OCI-LY7 (cell line): ENCODE data around the gene VPS26B. TPM values are rescaled to one million over a fixed set of nuclear protein-coding genes. Genes with fewer than 3 reads are reported as not detected.
A peak's percentile ranks its signal among the peaks of the same experiment; 100 is the strongest.

Source experiments
- BruUV-seq: library from RNA; stranded (reverse); fragments of 400-500 nt; replicated peaks from 2 replicates; lab custom pipeline; 2021; lab: Mats Ljungman, UMichigan
- CTCF ChIA-PET: fragments of 300-600 bp; sonication (Branson Sonifier 250); formaldehyde crosslinking; loops from one replicate; lab custom pipeline; 2022; ENCODE audit warnings: antibody characterized with exemption; ENCODE audit not compliant: unreplicated experiment; lab: Charles Lee
- POLR2A ChIA-PET: fragments of 300-600 bp; sonication (Branson Sonifier 250); formaldehyde crosslinking; loops from one replicate; lab custom pipeline; 2022; ENCODE audit warnings: antibody characterized with exemption; lab: Charles Lee
- DNase-seq: peaks from one replicate; pipeline ENCODE4 v3.0.0-alpha.2; 2015; ENCODE audit warnings: low spot score
- H2AFZ ChIP-seq: fragments of 200-600 bp; sonication (generic), shearing (Covaris generic); 2 replicates; pipeline ENCODE4 v1.6.1; 2014; ENCODE audit warnings: mild to moderate bottlenecking, antibody characterized with exemption, low read length, moderate library complexity
- H3K27ac ChIP-seq: fragments of 200-600 bp; sonication (generic); 2 replicates; pipeline ENCODE4 v1.5.1; 2014; ENCODE audit warnings: mixed run types, low read depth, mild to moderate bottlenecking, moderate library complexity, low read length, inconsistent platforms; ENCODE audit not compliant: poor library complexity, severe bottlenecking
- H3K36me3 ChIP-seq: fragments of 200-600 bp; sonication (generic); 2 replicates; pipeline ENCODE4 v1.6.1; 2014; ENCODE audit warnings: mild to moderate bottlenecking, antibody characterized with exemption, low read length, moderate library complexity, mixed read lengths; ENCODE audit not compliant: insufficient read depth
- H3K4me1 ChIP-seq: fragments of 200-600 bp; sonication (generic); 2 replicates; pipeline ENCODE4 v1.5.1; 2014; ENCODE audit warnings: mild to moderate bottlenecking, low read length; ENCODE audit not compliant: insufficient read depth, poor library complexity, severe bottlenecking
- H3K4me2 ChIP-seq: fragments of 200-600 bp; sonication (generic); 2 replicates; pipeline ENCODE4 v1.6.1; 2014; ENCODE audit warnings: mild to moderate bottlenecking, low read length
- H3K4me3 ChIP-seq: fragments of 200-600 bp; sonication (generic); 2 replicates; pipeline ENCODE4 v1.5.1; 2014; ENCODE audit warnings: mild to moderate bottlenecking, low read depth, low read length; ENCODE audit not compliant: poor library complexity, severe bottlenecking
- H3K79me2 ChIP-seq: fragments of 200-600 bp; sonication (generic); 2 replicates; pipeline ENCODE4 v1.6.1; 2016; ENCODE audit warnings: low read depth, mild to moderate bottlenecking, low read length, moderate library complexity, mixed read lengths; ENCODE audit not compliant: insufficient read depth
- H3K9me2 ChIP-seq: fragments of 200-600 bp; sonication (generic); 2 replicates; pipeline ENCODE4 v1.6.1; 2016; ENCODE audit warnings: mild to moderate bottlenecking, low read length, mixed read lengths; ENCODE audit not compliant: insufficient read depth
- H3K9me3 ChIP-seq: fragments of 200-600 bp; sonication (generic); 2 replicates; pipeline ENCODE4 v1.6.1; 2014; ENCODE audit warnings: mild to moderate bottlenecking, mixed run types, low read length, mixed read lengths
- H4K20me1 ChIP-seq: fragments of 200-600 bp; sonication (generic); 2 replicates; pipeline ENCODE4 v1.6.1; 2014; ENCODE audit warnings: mild to moderate bottlenecking, antibody characterized with exemption, low read length, moderate library complexity, mixed read lengths; ENCODE audit not compliant: insufficient read depth
- EZH2phosphoT487 ChIP-seq: fragments of 200-600 bp; sonication (generic); IDR thresholded peaks from 2 replicates; pipeline ENCODE4 v1.6.1; 2018; ENCODE audit warnings: low read depth, borderline replicate concordance, mild to moderate bottlenecking, mixed run types, antibody characterized with exemption, low read length, moderate library complexity, mixed read lengths
- intact Hi-C: fragments of 100-400 bp; cut with micrococcal nuclease; formaldehyde crosslinking; loops from one replicate; pipeline ENCODE4 v1.10.0; 2022; ENCODE audit not compliant: unreplicated experiment
- total RNA-seq, 2 experiments: library from RNA; depleted of rRNA in 1 of 2; stranded (reverse); fragments of >200 nt in 1 of 2; shearing (Covaris generic) in 1 of 2; gene quantifications; 2 replicates each; pipeline ENCODE4 v1.2.3, GENCODE V29; 2014 to 2022
- TF ChIP-seq, protein P1 (sequence below): fragments of 200-600 bp; sonication (generic); conservative IDR thresholded peaks from 2 replicates; pipeline ENCODE4 v1.5.1; 2014; ENCODE audit warnings: mild to moderate bottlenecking, antibody characterized with exemption, low read length, moderate library complexity, mixed read lengths

VPS26B gene
- total RNA-seq, 2 experiments from 2014 or later = 24.9 to 25.1 TPM

DNA sequence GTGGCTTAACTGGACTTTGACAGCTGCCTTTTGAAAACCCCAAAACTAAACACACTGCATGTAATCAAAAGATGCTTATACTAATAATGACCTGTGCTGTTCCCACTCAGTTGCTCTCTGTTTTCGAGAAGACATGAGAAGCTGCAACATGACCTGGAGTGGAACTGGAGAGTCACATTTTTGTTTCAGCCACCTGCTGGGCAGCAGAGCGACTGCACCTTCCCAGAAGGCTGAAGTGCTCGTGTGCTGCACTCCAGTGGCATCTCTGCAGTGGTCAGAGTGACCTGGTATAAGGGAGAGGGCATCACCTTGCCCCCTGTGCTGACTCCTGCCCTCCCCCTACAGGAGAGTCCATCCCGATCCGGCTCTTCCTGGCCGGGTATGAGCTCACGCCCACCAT lies 20.1 kb downstream of the VPS26B start:
- POLR2A ChIA-PET = interaction anchor here (0.6 to 0.9 kb wide), 3 partner anchors 11 to 33 kb away, joined by 3 read pairs; no protein-coding TSS in a partner anchor

DNA sequence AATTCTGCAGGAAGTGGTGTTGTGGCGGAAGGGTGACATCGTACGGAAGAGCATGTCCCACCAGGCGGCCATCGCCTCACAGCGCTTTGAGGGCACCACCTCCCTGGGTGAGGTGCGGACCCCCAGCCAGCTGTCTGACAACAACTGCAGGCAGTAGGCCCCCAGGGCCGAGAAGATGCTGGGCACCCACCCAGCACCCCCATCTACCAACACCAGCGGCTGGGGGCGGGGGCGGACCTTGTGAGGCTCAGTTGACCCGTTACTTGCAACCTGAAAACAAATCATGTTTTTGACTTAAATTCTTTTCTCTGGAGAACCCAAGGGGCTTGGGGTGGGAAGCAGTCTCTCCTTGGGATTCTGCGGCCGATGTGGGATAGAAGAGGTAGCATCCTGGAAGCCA lies 21.0 kb downstream of the VPS26B start:
- intact Hi-C loops = no loop called here
- Histone ChIP-seq H3K4me3 (no peak overlapping the region), H3K27ac (no peak overlapping the region), H2AFZ (no peak overlapping the region), H3K9me2 (no peaks in the 10 kb centered on the region), H3K4me1 (no peaks in the 10 kb centered on the region), H3K36me3 (peaks cover 65% of the 10 kb centered on the region), H3K79me2 (no peaks in the 10 kb centered on the region), H3K9me3 (no peaks in the 10 kb centered on the region), H3K4me2 (no peak overlapping the region), H4K20me1 (no peaks in the 10 kb centered on the region)
- ChIA-PET POLR2A (no interaction called here), CTCF (no interaction called here)
- TF ChIP-seq, protein P1, sequence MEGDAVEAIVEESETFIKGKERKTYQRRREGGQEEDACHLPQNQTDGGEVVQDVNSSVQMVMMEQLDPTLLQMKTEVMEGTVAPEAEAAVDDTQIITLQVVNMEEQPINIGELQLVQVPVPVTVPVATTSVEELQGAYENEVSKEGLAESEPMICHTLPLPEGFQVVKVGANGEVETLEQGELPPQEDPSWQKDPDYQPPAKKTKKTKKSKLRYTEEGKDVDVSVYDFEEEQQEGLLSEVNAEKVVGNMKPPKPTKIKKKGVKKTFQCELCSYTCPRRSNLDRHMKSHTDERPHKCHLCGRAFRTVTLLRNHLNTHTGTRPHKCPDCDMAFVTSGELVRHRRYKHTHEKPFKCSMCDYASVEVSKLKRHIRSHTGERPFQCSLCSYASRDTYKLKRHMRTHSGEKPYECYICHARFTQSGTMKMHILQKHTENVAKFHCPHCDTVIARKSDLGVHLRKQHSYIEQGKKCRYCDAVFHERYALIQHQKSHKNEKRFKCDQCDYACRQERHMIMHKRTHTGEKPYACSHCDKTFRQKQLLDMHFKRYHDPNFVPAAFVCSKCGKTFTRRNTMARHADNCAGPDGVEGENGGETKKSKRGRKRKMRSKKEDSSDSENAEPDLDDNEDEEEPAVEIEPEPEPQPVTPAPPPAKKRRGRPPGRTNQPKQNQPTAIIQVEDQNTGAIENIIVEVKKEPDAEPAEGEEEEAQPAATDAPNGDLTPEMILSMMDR = no peak
- TF ChIP-seq EZH2phosphoT487 = no peak
- DNase-seq = no peak
- BruUV-seq = no TSS peak

More for the DNA sequence above, 20.1 kb downstream of the VPS26B start:
- no peak overlapping the region for H3K4me3 ChIP-seq
- peaks cover 57% of the 10 kb centered on the region for H3K36me3 ChIP-seq
- no peaks in the 10 kb centered on the region for H3K9me2 ChIP-seq
- no peaks in the 10 kb centered on the region for H4K20me1 ChIP-seq
- no peak for TF ChIP-seq EZH2phosphoT487
- TF ChIP-seq, protein P1 = peak; percentile 76
- no peaks in the 10 kb centered on the region for H3K9me3 ChIP-seq
- DNase-seq = peak; percentile 52
- H3K4me1 ChIP-seq = no peaks in the 10 kb centered on the region
- CTCF ChIA-PET = no interaction called here
- H3K27ac ChIP-seq = no peak overlapping the region
- H3K79me2 ChIP-seq = no peaks in the 10 kb centered on the region
- no TSS peak for BruUV-seq
- H3K4me2 ChIP-seq = no peak overlapping the region
- intact Hi-C loops = loop anchor here (1.0 kb wide), 1 partner anchor 37 kb away; no protein-coding TSS in a partner anchor
- H2AFZ ChIP-seq = no peak overlapping the region

DNA sequence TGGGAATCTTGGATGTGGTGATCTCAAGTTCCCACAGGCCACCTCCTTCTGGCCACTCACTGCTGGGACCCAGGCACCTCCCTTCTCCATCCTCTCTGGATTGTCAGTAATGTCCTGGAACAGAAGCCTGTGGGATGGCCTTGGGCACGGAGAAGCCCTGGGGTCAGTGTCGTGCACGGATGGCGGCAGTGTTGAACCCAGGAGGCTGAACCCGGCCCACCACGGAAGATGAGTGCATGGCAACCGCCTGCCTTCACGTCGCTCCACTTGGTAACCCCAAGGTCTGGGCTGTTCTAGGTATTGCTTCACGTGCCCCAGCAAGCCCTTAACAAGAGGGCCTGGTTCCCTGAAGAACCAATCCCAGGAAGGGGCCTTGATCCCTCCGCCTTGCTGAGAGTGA lies 21.6 kb downstream of the VPS26B start:
- Histone ChIP-seq H2AFZ (no peak overlapping the region), H3K79me2 (no peaks in the 10 kb centered on the region), H3K4me2 (no peak overlapping the region), H3K9me3 (no peaks in the 10 kb centered on the region), H3K27ac (no peak overlapping the region), H3K4me3 (no peak overlapping the region), H4K20me1 (no peaks in the 10 kb centered on the region), H3K9me2 (no peaks in the 10 kb centered on the region), H3K4me1 (no peaks in the 10 kb centered on the region), H3K36me3 (peaks cover 72% of the 10 kb centered on the region)
- intact Hi-C loops = no loop called here
- no peak for TF ChIP-seq EZH2phosphoT487
- TF ChIP-seq, protein P1 = no peak
- CTCF ChIA-PET = no interaction called here
- no TSS peak for BruUV-seq
- POLR2A ChIA-PET = no interaction called here
- no peak for DNase-seq
